GM21723 (cell line): ENCODE results near the gene PDE3B.

Experiments used
- ATAC-seq: cut with Tn5 transposase; IDR thresholded peaks from one replicate; pipeline ENCODE4 v1.9.1; 2021; ENCODE audit warnings: mild to moderate bottlenecking, moderate library complexity; ENCODE audit not compliant: unreplicated experiment

The PDE3B gene

DNA sequence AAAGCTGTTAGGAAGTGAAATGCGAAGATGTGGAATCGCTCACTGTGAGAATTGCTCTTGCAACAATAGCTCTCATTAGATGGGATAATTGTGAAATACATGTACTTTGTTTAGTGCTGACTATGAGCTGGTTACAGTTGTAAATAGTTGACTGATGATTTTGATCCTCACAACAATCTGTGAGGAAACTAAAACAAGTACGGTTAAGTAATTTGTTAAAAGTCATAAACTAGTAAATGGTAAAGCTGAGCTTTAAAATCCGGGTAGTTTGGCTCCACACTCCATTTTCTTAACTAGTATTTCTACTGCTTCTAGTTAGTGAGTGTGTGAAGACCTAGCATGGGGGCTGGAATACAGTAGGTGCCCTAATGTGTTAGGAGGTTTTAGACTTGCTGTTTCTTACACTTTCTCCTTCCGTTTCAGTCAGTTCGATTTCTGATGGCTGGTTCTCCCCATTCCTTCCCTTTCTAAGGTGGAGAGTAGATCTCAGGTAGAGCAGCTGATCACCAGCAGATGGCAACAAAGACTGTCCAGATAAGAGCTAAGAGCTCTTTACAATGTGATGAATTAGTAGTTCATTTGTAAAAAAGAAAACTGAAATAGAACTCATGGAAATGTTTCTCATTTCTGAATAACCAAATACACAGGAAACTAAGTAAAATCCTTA, 264.7 kb downstream of the PDE3B start:
- peak; percentile 32 for ATAC-seq

DNA sequence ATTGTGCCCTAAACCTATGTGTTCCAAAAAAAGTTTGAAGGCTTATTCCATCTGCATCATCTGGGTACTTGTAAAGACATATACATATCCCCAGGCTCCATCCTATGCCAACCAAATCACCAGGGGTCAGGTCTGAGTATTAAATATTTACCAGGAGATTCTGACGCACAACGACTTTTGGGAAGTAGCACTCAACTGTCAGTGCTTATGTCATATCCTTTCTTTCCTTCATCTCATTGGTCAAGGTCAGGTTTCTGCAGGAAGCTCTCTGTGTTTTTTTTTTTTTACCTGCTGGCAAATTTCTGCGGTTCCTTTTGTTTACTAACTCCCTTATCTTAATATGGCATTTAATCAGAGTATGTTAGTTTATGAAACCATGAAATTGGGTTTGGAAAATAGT, 270.9 kb downstream of the PDE3B start:
- ATAC-seq = no peak

DNA sequence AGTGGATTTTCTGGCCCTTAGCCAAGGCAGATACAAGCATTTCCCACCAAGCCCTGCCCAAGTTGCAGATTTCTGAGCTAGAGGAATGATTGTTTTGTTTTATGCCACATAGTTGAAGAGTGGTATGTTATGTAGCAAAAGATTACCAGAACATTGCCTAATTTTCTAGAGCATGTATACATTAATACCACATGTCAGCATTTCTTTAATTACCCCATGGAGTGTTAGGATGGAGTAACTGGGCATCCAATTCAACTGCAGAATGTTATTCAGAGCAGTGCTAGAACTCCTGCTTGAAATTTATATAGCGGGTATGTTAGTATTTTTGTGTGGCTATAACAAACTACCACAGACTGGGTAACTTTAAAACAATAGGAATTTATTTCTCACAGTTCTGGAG, 272.8 kb downstream of the PDE3B start:
- ATAC-seq = no peak
